SK-N-SH (cell line): Measurements from ENCODE around the gene LPCAT3. TPM values are rescaled to one million over a fixed set of nuclear protein-coding genes. Genes with fewer than 3 reads are reported as not detected.

Experiments used
- CTCF ChIA-PET: fragments of 300-600, 350-600 bp; formaldehyde crosslinking; extraction: SDS; loops from one replicate; lab custom pipeline; 2021; lab: Yijun Ruan, JAX
- POLR2A ChIA-PET: fragments of 350-600 bp; sonication (Branson Sonifier 250); formaldehyde crosslinking; extraction: SDS; loops from one replicate; lab custom pipeline; 2020; ENCODE audit warnings: antibody characterized with exemption, inconsistent platforms; lab: Yijun Ruan, JAX
- DNase-seq: peaks from one replicate; pipeline ENCODE4 v3.0.0; 2012
- H2AFZ ChIP-seq: fragments of 200-600 bp; sonication (generic); 2 replicates; pipeline ENCODE4 v1.8.1; 2016; ENCODE audit warnings: antibody characterized with exemption, mild to moderate bottlenecking, low read depth
- H3F3A ChIP-seq: fragments of 200-600 bp; sonication (generic); replicated peaks from 2 replicates; pipeline ENCODE3; 2016; ENCODE audit warnings: antibody characterized with exemption, mild to moderate bottlenecking; ENCODE audit not compliant: insufficient read depth
- H3K27ac ChIP-seq, 2 experiments: fragments of 200-500 bp in 1 of 2; fragments of 200-600 bp in 1 of 2; sonication (Bioruptor generic) in 1 of 2; sonication (generic), shearing (Covaris generic) in 1 of 2; 2 replicates each; pipeline versions ENCODE4 v1.5.1 to v1.6.1; 2014 to 2016; ENCODE audit warnings: low read depth in 2 of 2, inconsistent platforms in 1 of 2, low read length in 1 of 2, mild to moderate bottlenecking in 1 of 2, mixed read lengths in 1 of 2
- H3K27me3 ChIP-seq: fragments of 200-600 bp; sonication (generic), shearing (Covaris generic); 2 replicates; pipeline ENCODE4 v1.6.1; 2016; ENCODE audit warnings: mixed run types; ENCODE audit not compliant: insufficient read depth
- H3K36me3 ChIP-seq, 2 experiments: fragments of 200-500 bp in 1 of 2; fragments of 200-600 bp in 1 of 2; sonication (Bioruptor generic) in 1 of 2; sonication (generic) in 1 of 2; replicated peaks in 1 of 2; 2 replicates each; pipeline versions ENCODE3 to v1.5.1; 2014 to 2016; ENCODE audit warnings: low read length in 1 of 2, mild to moderate bottlenecking in 1 of 2; ENCODE audit not compliant: insufficient read depth in 2 of 2, control insufficient read depth in 1 of 2
- H3K4me1 ChIP-seq, 2 experiments: fragments of 200-500 bp in 1 of 2; fragments of 200-600 bp in 1 of 2; sonication (Bioruptor generic) in 1 of 2; sonication (generic), shearing (Covaris generic) in 1 of 2; 2 replicates each; pipeline versions ENCODE4 v1.5.1 to v1.6.1; 2014 to 2016; ENCODE audit warnings: low read depth in 1 of 2, low read length in 1 of 2, mixed run types in 1 of 2; ENCODE audit not compliant: insufficient read depth in 2 of 2, control insufficient read depth in 1 of 2
- H3K4me2 ChIP-seq: fragments of 200-600 bp; sonication (generic), shearing (Covaris generic); 2 replicates; pipeline ENCODE4 v1.6.1; 2017; ENCODE audit warnings: mixed run types
- H3K4me3 ChIP-seq, 2 experiments: fragments of 200-500 bp in 1 of 2; fragments of 200-600 bp in 1 of 2; sonication (Bioruptor generic) in 1 of 2; sonication (generic), shearing (Covaris generic) in 1 of 2; 2 replicates each; pipeline versions ENCODE4 v1.5.1 to v1.8.1; 2014 to 2016; ENCODE audit warnings: low read depth in 2 of 2, inconsistent platforms in 1 of 2, low read length in 1 of 2, mild to moderate bottlenecking in 1 of 2, mixed read lengths in 1 of 2, moderate library complexity in 1 of 2
- H3K79me2 ChIP-seq: fragments of 200-600 bp; sonication (generic); 2 replicates; pipeline ENCODE4 v1.8.1; 2017; ENCODE audit warnings: mild to moderate bottlenecking; ENCODE audit not compliant: insufficient read depth
- H3K9ac ChIP-seq: fragments of 200-600 bp; sonication (generic); 2 replicates; pipeline ENCODE4 v1.6.1; 2017; ENCODE audit warnings: mixed run types
- H3K9me2 ChIP-seq: fragments of 200-600 bp; sonication (generic); 2 replicates; pipeline ENCODE4 v1.6.1; 2017; ENCODE audit warnings: mixed run types
- H3K9me3 ChIP-seq: fragments of 200-600 bp; sonication (generic); 2 replicates; pipeline ENCODE4 v1.6.1; 2017; ENCODE audit warnings: mixed run types, mild to moderate bottlenecking, moderate library complexity
- H4K20me1 ChIP-seq: fragments of 200-600 bp; sonication (generic); 2 replicates; pipeline ENCODE4 v1.6.1; 2017; ENCODE audit warnings: mild to moderate bottlenecking, mixed run types; ENCODE audit not compliant: insufficient read depth
- GABPA ChIP-seq: IDR thresholded peaks from 2 replicates; pipeline ENCODE4 v1.4.0; 2012; ENCODE audit warnings: low read depth, mild to moderate bottlenecking
- GATA2 ChIP-seq: sonication (generic); formaldehyde crosslinking; IDR thresholded peaks from 2 replicates; pipeline ENCODE4 v1.5.0; 2020; ENCODE audit warnings: mild to moderate bottlenecking, missing genetic modification reagents
- NFIC ChIP-seq: IDR thresholded peaks from 2 replicates; pipeline ENCODE4 v1.4.0; 2012; ENCODE audit warnings: borderline replicate concordance
- NRF1 ChIP-seq: IDR thresholded peaks from 2 replicates; pipeline ENCODE4 v1.6.1; 2012; ENCODE audit warnings: low read depth, mild to moderate bottlenecking, low read length
- PBX3 ChIP-seq: IDR thresholded peaks from 2 replicates; pipeline ENCODE4; 2012
- RXRA ChIP-seq: IDR thresholded peaks from 2 replicates; pipeline ENCODE4 v1.4.0; 2012; ENCODE audit warnings: low read depth, mild to moderate bottlenecking, borderline replicate concordance
- SIN3A ChIP-seq: IDR thresholded peaks from 2 replicates; pipeline ENCODE4 v1.6.1; 2012; ENCODE audit warnings: low read depth, mild to moderate bottlenecking, low read length, moderate library complexity, borderline replicate concordance
- TEAD4 ChIP-seq: IDR thresholded peaks from 2 replicates; pipeline ENCODE4 v1.4.0; 2012; ENCODE audit warnings: mild to moderate bottlenecking, borderline replicate concordance; ENCODE audit not compliant: insufficient read depth
- ZBTB33 ChIP-seq: IDR thresholded peaks from 2 replicates; pipeline ENCODE4 v1.4.0; 2012; ENCODE audit warnings: low read depth, borderline replicate concordance
- WGBS: methylation state at CpG from one replicate; pipeline ENCODE4 v1.1.6; 2017; ENCODE audit warnings: low lambda C conversion rate; 5-methylcytosine and 5-hydroxymethylcytosine counted together
- polyA plus RNA-seq, 3 experiments: library from polyadenylated mRNA; depleted of rRNA; stranded (reverse); fragments of >200 nt; gene quantifications; 2 replicates each; pipeline ENCODE4 v1.2.3, GENCODE V29; 2012
- TF ChIP-seq, protein P1 (sequence below): IDR thresholded peaks from 2 replicates; pipeline ENCODE4 v1.6.1; 2012; ENCODE audit warnings: mild to moderate bottlenecking, low read depth, low read length, moderate library complexity

Gene LPCAT3
- polyA plus RNA-seq, 1 of the 3 experiments (the other 2 are of a cell fraction): 23.8 TPM

GRCh38 chr12:6950811-6951540, 67.3 kb downstream of the LPCAT3 start, which contains the start of gene PTPN6:
TSS of gene PTPN6 (plus strand) at chr12:6951356. CDS start at chr12:6951513, 157 bp downstream.
- H3K4me1 ChIP-seq: no peaks in the 10 kb centered on the region
- no peak within 1 kb of the TSS for H2AFZ ChIP-seq
- ChIA-PET POLR2A (no interaction called here), CTCF (interaction anchor here (0.8 to 2.9 kb wide), 2 partner anchors 26 to 160 kb away, joined by 3 to 10 read pairs; no protein-coding TSS in a partner anchor)
- no peak within 1 kb of the TSS for H3K27ac ChIP-seq
- WGBS: 95% methylated on average over 14 of the region's 25 CpGs
- no peaks in the 10 kb centered on the region for H3K9me2 ChIP-seq
- H3K79me2 ChIP-seq: no peaks in the 10 kb centered on the region
- no peak within 1 kb of the TSS for H3K4me2 ChIP-seq
- TF ChIP-seq ZBTB33 (no peak), NFIC (no peak), GATA2 (no peak), SIN3A (no peak), TEAD4 (no peak), NRF1 (no peak), PBX3 (no peak), RXRA (no peak), GABPA (no peak)
- TF ChIP-seq, protein P1, sequence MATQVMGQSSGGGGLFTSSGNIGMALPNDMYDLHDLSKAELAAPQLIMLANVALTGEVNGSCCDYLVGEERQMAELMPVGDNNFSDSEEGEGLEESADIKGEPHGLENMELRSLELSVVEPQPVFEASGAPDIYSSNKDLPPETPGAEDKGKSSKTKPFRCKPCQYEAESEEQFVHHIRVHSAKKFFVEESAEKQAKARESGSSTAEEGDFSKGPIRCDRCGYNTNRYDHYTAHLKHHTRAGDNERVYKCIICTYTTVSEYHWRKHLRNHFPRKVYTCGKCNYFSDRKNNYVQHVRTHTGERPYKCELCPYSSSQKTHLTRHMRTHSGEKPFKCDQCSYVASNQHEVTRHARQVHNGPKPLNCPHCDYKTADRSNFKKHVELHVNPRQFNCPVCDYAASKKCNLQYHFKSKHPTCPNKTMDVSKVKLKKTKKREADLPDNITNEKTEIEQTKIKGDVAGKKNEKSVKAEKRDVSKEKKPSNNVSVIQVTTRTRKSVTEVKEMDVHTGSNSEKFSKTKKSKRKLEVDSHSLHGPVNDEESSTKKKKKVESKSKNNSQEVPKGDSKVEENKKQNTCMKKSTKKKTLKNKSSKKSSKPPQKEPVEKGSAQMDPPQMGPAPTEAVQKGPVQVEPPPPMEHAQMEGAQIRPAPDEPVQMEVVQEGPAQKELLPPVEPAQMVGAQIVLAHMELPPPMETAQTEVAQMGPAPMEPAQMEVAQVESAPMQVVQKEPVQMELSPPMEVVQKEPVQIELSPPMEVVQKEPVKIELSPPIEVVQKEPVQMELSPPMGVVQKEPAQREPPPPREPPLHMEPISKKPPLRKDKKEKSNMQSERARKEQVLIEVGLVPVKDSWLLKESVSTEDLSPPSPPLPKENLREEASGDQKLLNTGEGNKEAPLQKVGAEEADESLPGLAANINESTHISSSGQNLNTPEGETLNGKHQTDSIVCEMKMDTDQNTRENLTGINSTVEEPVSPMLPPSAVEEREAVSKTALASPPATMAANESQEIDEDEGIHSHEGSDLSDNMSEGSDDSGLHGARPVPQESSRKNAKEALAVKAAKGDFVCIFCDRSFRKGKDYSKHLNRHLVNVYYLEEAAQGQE: no peak
- H3F3A ChIP-seq: no peaks in the 10 kb centered on the region
- DNase-seq: peak; percentile 11
- H3K27me3 ChIP-seq: no peaks in the 10 kb centered on the region
- H3K9me3 ChIP-seq: no peaks in the 10 kb centered on the region
- no peak within 1 kb of the TSS for H3K4me3 ChIP-seq
- H3K9ac ChIP-seq: no peak within 1 kb of the TSS
- H3K36me3 ChIP-seq: peaks cover 0 to 3% of the 10 kb centered on the region in 2 experiments
- no peaks in the 10 kb centered on the region for H4K20me1 ChIP-seq
